IPS-NIHi11 (cell line): Measurements from ENCODE around the gene SOX1.

ENCODE experiments used
- DNase-seq: peaks from one replicate; pipeline ENCODE4 v3.0.0; 2012; ENCODE audit warnings: mixed read lengths, low spot score

SOX1 gene

DNA sequence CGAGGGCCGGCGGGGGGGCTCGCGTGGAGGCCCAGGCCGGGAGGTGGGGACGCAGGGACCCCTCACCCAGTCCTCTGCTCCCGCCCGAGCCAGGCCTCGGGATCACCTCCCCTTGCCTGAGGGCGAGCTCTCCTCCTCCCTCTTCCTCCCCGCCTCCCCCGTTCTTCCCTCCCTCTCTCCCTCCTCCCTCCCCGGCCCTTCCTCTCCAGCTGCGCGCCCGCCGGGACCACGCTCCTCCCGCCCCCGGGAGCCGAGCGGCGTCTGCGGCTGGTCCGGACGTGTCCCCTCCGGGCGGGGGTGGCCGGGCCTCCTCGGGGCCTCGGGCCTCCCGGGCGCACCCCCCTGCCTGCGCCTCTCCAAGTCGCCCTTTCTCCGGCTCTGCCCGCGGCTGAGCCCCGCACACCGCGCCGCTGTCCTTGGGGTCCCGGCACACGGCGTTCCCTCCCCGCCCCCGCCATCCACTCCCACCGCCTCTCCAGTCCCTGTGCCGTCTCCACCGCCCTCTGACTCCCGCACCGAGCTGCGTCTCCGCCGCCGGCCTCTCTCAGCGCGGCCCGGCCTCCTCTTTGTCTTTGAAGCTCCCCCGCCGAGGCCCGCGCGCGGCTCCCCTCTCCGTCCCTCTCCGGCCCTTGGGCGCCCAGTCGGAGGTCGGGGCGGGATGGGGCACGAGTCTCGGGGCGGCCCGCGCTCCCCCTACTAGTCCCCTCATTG, 5.7 kb downstream of the SOX1 start:
- DNase-seq: peak; percentile 71

DNA sequence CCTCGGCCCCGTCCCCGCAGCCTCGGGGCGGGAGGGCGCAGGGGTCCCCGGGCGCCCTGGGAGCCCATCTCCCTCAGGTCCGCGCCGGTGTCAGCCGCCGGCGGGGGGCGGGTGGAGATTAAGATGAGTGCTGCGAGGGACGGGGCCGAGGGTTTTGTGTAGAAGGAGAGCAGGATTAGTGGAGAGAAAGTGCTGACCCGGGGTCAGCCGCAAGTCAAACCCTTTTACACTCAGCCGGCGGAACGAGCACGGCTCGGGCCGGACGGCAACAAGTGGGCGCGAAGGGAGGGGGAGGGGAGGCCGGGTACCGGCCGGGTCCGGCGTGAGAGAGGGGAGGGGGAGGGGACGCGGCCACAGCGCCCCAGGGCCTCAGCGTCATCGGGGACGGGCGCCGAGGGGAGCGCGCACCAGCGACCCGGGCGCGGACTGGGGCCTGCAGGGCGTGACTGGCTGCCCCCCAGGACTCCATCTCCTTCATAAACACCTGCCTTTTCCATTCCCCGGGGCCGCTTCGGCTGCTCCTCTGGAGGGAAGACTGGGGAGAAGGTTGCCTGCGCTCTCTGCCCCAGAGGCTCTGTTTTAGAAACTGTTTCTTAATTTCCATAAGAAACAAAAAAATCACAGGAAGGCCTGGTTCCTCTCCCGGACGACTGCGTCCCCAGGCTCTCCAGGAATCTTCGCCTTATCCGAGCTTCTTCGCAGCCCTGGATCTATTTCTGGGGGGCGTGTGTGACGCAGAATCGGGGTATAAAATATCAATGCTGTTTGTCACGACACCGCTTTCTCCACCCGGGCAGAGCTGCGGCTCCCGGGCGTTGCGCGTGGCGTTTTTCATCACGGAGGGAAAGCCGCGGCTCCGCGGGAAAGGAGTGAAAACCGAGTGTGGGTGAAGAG, 6.5 kb downstream of the SOX1 start:
- DNase-seq: peak; percentile 72

DNA sequence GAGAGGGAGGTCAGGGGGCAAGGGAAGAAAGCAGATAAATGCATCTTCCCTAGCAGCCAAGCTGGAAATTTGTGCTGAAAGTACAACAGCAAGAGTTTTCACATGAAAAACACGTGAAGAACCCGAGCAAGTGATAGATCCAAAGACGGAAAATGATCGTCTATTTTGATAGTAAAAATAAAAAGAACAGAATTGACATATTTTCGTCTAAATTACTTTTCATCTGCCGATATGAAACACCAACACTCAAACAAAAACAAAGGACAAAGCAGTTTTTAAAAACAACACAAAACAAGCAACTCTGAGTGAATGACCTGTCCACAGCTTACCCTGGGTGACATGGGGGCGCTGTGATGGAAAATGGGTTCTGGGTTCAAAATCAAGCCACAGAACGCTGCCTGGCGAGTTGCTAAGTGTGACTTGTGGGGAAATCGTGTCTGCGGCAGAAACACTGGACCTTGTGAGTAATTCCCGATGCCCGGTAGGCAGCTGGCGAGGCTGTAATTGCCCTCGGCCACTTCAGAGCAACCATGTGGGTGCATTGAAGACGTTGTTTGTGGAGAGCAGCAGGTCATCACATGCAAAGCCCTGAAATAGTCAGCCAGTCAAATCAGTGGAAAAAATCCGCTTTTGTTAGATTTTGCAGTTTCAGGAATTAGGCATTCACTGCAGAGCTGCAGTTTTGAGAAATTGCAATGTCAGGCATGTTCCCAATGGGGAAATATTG, 7.4 kb downstream of the SOX1 start:
- no peak for DNase-seq

DNA sequence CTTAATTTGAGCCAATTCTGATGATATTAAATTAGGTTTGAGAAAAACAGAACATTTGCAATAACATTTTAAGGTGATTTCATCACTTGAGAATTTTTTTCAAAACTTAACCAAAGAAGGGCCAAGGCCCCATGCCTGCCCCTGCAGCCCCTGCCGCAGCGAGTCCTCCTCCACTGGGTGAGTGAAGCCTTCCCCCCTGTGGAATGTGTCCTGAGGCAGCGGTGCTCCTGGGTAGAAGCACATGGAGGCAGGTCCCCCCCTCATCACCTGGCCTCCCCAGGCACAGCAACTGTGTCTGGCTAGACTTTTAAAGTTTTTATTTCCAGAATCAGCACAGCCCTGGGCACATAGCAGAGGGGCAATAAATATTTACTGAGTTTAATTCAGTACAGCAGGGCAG, 10.8 kb downstream of the SOX1 start:
- DNase-seq: no peak

DNA sequence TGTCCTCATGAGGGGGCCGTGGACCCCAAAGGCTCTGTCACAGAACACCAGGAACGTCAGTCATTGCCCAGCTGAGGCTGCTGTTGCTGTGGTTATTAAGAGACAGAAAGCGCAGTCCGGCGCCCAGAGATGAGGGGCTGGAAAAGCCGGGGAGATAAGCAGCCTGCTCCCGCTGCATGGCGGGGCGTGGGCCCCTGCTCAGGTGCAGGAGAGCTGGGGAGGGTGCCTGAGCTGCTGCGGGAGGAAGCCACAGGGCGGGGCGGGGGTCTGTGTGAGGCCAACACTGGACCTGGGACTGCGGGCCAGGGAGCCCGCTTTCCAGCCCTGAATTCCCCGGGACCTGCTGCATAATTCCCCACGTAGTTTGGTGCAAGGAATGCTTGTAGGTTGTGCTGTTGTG, 11.3 kb downstream of the SOX1 start:
- DNase-seq: no peak

DNA sequence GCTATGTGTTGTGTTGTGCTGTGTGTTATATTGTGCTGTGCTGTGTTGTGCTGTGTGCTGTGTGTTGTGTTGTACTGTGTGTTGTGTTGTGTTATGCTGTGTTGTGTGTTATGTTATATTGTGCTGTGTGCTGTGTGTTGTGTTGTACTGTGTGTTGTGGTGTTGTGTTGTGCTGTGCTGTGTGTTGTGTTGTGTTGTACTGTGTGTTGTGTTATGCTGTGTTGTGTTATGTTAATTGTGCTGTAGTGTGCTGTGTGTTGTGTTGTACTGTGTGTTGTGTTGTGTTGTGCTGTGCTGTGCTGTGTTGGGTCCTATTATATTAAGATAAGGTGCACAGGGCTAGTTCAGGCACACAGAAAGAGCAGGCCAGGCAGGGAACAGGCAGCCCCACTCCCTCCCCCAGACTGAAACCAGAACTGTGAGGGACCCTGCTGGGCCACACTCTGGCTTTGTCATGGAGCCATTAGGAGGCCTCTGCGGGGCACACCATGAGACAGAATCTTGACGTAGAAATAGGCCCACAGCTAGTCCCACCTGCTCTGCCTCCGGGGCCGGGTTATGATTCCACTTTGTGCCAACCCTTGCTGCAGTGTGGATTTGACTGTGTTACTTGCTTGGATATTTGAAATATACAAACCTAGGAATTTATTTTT, 12.1 kb downstream of the SOX1 start:
- DNase-seq: no peak

DNA sequence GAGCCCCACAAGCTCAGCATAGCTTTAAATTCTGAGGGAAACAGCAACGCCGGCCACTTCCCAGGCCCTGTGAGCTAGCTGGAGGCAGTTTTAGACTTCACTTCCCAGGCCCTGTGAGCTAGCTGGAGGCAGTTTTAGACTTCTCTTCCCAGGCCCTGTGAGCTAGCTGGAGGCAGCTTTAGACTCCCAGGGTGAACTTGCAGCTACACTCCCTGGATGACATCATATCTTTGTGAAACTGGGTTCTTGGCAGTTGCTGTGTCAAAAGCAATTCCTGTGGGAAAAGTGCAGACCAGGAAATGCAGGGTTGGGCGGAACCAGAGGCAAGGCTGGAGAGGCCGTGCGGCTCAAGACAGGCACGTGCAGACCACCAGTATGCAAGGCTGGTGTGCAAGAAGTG, 12.7 kb downstream of the SOX1 start:
- no peak for DNase-seq

DNA sequence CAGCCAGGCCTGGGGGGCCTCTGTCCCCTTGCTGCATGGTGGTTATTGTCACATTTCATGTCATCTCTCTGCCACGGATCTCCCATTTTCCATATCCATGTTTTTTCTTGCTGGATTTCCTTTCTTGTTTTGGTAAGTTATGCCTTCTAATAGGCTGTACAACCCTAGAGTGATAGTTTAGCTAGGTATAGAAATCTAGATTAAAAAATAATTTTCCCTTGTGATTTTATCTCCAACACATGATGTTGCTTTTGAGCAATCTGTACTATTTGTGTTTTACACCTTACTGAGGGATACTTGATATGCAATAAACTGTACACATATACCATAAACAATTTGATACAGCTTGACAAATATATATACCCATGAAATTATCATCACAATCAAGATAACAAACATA, 17.0 kb downstream of the SOX1 start:
- DNase-seq: no peak

DNA sequence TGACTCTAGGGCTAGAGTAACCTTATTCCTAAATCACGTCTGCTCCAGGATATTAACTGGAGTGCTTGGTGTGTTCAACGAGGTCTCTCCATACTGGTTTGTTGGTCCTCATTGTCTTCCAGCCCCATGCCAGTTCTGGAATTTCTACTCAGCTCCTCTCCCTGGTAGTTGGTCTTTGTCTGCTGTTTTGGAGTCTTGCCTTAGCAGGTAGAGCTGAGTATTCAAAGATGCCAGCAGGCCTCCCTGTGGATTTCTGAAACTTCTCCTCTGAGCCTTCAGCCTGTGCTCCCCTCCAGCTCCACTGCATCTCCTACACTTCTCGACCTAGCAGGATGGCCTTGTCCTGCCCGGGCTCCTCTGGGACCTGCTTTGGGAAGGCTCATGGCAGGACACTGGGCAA, 25.5 kb downstream of the SOX1 start:
- no peak for DNase-seq

DNA sequence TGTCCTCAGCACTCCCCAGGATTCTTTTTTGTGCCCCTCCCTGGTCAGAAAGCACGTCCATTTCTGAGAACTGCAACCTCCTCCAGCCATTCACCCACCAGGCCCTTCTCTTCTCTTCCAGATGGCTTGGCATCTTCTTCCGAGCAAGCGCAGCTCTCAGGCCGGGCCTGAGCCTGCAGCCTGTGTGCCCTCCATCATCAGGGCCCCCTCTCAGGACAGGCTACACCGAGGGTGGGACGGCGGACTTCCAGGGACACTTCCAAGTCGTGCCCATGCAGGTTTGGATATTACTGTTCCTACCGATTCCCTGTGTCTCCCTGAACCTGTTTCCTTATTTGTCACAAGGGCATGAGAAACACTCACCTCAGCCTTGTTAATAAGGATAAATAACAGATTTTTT, 28.4 kb downstream of the SOX1 start:
- no peak for DNase-seq

DNA sequence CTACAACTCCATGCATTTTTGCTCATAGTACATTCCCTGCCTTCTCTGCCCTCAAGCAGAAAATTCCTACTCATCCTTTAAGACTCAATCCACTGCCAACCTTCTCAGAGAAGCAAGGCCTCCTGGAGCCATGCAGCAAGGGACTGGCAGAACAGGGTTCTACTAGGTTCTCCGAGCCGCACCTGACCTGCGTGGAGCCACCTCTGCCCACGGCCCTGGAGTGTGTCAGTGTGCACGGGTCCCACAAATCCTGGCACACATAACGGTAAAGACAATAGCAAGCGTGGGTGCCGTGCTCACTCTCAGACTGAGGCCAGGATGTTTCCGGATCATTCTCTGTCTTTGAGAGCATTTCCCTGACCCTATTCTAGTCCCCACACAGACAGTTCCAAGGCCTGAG, 30.0 kb downstream of the SOX1 start:
- no peak for DNase-seq

DNA sequence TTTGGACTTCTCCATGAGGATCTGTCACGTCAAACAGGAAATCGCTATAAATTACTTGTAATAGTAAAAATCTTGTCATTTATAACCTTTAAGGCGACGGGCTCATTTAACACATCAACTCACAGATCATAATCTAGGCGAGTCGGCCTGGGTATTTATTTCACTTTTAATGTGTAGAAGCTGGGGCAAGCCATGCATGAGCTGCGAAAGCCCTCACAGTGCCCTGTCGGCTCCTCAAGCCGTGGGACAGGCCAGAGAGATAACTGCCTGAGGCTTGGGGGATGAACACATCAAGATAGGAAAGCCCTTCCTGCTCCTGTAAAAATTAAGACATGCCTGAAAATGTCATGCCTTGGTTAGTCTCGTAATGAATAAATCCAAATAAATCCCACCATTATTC, 30.8 kb downstream of the SOX1 start:
- no peak for DNase-seq

DNA sequence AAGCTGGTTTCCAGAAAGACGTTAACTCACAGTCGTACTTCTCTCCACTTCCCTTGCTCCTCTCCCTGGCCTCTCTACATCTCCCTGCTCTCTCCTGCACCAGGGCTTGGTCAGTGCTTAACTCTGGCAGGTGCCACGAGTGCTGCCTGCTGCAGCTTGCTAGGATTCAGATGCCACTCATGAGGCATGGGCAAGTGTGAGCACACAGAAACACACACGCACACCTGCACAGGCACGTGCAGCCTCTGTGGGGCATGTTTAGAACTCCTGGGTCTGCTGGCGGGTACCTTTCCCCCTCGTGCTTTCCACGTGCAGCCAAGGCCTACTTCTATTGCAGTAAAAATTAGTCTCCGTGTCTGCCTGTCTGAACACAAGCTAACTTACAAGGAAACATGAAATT, 31.8 kb downstream of the SOX1 start:
- no peak for DNase-seq

DNA sequence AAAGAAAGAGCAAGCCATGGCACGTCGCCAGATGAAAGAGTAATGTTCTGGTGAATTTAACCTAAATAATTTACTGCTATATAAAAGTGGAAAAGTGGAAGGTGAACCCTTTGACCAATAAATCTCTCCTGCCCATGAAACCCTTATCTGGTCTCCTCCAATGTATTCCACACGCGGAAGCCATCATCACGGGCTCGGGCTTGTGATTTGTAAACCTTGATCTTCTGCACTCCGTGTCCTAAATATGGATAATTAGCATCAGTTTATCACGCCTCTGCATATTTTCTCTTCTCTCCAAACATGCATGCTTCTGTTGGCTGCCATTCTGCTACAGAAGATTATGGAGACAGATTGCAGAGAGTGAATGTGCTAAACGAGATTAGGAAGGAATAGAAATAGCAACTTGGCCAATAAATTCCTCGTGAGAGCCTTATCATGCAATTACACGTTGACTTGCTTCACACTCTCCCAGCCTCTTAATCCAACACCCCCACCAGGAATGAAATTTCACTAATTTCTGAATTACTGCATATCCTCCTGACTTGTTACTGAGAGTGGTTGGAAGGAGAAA, 34.5 kb downstream of the SOX1 start:
- DNase-seq: no peak

DNA sequence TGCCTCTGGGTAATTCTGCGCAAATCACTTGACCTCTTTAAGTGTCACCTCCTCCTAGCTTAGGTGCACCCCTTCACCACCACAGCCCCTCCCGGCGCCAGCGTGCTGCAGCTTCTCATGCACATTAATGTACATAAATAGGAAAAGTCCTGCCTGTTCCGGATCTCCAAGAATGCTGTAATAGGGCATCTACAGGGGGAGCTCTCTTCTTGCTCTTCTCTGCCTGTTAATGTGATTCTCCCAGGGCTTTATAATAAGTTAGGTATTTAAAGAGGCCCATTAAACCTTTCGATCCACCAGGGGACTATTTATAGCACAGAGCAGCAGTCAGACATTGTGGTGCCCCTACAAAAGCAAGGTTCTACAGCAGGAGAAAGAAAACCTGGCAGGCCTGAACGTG, 35.3 kb downstream of the SOX1 start:
- no peak for DNase-seq

DNA sequence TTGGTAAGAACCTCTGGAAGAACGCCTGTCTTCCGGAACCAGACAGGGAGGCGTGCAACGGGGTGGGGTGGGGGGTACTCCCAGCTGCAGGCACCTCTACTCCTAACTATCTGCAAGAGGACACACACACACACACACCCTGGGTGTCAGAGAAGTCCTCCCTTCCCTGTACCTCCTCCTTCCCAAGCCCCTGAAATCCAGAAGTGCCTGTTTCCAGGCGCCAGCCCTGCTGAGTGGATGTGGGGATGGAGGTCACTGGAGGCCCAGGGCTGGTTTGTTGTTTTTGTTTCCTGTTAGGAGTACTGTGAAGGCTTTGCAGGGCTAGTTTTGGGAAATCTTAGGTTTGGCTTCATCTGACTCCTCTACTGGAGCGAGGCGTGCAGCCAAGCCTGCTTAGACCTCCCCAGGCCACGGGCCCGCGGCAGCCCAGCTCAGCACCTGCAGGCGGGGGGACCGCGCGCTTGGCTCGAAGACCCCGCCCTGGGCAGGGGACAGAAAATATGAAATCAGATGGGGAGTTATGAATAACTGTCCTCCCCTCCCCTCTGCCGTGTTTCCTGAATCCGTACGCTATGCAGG, 36.4 kb downstream of the SOX1 start:
- no peak for DNase-seq

DNA sequence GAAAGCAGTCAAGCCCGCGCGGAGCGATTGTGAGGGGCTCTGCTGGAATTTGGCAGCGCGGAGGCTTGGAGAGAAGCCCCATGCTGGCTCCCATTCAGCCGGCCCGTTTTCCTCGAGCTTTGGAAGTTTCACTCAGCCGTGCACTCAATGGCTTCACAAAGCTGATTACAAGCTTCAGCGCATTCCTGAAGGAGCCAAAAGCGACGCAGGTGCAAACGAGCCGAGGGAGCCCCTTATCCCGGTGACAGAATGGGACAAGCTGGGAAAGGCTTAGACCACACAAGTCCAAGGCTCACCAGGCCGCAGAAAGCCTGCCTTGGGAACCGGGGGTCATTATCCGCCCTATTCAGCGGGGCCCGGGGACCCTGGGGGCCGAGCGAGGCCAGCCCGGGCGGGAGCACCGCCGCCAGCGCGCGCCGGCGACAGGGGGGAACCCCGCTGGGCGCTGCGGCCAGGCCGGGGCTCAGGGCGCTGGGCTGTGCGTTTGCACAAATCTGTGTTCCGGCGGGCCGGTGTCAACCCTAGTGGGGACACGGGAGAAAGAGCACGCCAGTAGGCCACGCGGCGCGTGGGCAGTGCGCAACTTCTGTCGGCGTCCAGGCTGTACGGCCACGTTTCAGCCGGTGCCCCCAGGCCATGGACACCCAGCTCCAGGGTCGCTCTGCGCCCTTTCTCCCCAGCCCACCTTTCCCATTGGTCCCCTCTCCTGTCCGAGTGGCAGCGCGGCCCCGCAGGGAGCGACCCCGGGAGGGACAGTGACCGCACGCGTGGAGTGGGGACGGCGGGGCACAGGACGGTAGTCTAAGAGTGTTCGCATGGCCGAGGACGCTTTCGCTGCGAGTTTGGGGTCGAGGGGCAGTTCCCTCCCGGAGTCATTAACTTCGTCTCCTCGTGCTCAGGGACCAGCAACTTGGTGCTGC, 37.3 kb downstream of the SOX1 start:
- DNase-seq: peak; percentile 51

DNA sequence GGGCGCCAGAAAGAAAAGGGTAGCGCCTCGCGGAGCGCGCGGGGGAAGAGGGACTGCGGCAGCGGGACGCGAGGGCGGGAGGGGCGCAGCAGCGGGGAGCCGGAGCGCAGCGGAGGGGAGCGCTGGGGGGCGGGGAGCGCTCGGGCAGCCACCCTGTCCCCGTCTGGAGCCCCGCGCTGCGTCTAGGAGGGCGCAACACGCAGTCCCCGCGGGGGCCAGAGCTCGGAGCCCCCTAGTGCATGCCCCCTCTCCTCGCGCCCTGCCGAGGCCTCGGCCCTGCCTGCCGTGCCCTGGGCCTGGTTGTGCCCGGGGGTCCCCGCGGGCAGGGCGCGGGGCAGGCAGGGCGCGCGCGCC, 37.9 kb downstream of the SOX1 start:
- peak; percentile 24 for DNase-seq

DNA sequence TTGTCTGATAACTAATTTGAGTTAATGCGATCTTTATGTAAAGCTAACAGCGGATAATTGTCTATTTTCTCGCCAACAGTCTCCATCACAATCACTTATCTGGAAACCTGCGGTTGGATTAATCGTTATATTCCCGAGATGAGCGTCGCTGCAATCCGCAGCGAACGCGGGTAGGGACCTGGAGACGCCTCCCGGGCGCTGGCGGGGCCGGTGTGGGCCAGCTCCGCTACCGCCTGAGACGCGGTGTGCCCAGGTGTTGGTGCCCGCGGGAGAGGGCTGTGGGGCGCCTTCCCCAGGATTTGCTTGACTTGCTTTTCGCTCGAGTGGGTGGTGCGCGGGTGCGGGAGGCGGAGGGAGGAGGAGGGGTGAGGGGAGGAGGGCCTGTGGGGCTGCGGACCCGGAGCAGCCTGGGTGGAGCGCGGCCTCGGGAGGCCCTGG, 38.3 kb downstream of the SOX1 start:
- DNase-seq: no peak

DNA sequence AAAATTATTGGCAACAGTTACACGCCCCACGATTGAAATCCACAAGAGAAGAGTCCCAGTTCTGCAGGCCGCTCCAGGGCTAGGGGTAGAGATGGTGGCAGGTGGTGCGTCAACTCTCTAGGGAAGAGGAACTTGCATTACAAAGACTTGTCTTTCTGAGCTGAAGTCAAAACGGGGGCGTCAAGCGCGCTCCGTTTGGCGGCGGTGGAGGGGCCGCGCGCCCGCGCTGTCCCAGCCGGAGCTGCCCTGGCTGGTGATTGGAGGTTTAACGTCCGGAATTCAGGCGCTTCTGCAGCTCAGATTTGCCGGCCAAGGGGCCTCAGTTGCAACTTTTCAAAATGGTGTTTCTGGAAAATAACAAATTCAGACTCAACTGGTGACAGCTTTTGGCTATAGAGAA, 38.9 kb downstream of the SOX1 start:
- peak; percentile 83 for DNase-seq
